HG02938 (cell line): ENCODE data around the gene ADARB1.

ENCODE experiments used
- ATAC-seq: cut with Tn5 transposase; IDR thresholded peaks from one replicate; pipeline ENCODE4 v1.9.1; 2021; ENCODE audit warnings: mild to moderate bottlenecking, moderate library complexity; ENCODE audit not compliant: unreplicated experiment

The ADARB1 gene

DNA sequence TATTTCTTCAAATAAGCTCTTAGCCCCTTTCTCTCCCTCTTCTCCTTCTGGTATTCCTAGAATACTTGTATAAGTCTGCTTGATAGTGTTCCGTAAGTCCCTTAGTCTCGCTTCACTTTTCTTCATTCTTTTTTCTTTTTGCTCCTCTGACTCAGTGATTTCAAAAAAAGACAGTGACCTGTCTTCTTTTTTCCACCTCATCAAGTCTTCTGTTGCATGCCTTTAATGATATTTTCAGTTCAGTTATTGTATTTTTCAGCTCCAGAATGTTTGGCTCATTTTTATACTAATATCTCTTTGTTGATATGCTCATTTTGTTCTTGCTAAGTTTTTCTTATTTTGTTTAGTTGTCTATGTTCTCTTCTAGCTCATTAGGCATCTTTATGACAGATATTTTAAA is 115.6 kb downstream of the ADARB1 start:
- ATAC-seq = no peak

DNA sequence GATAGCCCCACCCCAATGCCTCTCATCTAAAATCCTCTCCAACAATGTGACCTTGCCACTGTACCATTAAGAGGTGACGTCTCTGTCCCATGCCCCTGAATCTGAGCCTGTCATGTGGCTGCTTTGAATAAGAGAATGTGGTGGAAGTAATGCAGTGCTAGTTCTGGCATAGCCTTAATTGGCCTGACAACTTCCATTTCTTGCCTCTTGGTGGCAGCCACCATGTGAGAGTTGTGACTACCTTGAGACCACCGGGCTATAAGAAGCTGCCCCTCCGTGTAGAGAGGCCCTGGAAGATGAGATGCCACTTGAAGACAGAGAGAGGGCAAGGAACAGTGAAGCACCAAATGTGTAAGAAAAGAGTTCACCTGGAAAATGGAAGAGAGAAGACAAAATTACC is 118.0 kb downstream of the ADARB1 start:
- ATAC-seq = no peak

DNA sequence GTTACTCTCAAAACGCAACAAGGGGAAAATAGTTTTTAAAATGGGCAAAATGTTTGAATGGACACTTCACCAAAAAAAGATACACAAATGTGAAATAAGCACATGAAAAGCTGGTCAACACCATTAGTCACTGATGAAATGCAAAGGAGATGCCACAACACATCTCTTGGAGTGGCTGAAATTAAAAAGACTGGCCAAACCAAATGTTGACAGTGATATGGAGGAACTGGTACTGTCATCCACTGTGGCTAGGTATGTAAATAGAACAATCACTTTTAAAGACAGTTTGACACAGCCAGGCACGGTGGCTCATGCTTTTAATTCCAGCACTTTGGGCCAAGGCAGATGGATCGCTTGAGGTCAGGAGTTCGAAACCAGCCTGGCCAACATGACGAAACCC is 122.2 kb downstream of the ADARB1 start:
- ATAC-seq = no peak

DNA sequence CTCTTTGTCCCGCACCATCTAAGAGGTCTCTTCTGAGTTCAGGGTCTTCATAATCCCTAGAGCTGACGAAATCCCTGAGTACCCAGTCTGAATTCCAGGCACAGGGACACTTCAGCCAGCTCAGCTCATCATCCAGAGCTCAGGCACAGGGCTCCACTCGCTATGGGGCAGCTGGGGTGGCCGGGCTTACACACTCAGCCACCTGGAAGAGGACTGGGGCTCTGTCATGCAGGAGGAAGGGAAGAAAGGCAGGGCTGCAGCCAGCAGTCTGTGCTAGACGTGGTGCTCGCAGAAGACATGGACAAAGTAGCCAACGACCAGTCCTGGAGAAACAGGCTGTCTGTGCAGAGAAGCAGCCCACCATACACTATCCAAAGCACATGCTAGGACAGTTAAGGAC is 124.8 kb downstream of the ADARB1 start:
- ATAC-seq = no peak

DNA sequence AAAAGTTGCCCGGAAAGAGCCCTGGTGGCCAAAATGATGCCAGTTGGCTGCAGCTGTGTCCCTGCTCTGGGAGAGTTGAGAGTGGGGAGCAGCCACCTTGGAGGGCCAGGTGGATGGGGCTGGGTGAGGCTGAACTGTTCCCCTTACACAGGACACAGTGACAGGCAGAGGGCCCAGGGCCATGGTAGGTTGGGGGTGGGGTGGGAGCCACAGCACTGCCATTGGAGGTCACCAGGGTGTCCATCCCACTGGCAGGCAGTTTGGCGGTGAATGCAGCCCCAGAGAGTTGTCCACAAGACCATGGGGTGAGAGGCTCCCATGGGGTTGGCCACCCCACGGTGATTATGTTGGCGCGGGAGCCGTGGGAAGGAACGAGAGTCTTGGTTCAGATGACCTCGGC is 125.7 kb downstream of the ADARB1 start:
- ATAC-seq = no peak

DNA sequence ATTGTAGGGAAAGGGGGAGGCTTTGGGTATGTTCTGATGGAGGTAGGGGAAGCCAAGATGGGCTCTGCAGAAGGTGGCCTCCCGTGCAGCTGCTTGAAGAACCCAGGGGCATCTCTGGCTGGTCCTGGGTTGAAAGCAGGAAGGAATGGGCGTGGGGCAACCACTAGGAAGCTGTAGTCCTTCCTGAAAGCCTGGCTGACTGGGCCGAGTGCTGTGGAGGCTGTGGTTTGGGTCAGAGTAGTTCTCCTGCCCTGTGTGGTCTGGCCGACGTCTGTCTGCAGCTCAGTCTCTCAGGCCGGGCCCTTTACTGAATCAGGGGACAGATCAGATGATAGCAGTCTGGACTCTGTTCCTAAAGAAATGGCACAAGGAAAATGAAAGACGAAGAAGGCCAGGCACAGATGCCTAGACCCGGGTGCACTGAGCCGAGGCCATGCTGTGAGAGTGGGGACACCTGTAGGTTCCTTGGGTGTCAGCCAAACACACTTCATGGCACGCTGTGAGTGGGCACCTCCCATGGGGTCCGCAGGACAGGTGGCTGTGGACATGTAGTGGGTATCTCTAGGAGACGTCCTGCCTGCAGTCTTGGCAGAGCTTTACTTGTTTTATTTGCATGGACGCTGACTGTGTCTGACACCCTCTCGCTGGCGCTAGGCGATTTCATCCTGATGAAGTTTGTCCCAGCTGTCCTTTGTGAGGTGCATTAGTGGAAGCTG is 126.4 kb downstream of the ADARB1 start:
- no peak for ATAC-seq

DNA sequence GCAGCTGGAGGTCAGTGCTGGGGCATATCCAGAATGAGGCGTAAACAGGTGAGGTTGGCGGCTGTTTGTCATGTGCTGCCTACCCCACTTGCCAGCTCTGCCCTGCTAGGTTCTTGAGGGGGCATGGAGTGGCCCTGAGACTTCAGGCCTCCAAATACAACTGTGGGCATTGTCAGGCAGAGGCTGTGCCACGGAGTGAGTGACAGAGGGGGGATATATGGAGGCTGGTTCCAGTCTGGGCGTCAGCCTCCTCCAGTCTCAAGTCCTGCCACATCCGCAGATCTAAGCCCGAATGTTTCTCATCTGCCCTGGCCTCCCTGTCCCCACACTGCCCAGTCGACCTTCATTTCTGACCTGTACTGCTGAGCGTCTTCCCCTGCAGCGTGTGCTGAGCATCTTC is 128.0 kb downstream of the ADARB1 start:
- ATAC-seq = no peak

DNA sequence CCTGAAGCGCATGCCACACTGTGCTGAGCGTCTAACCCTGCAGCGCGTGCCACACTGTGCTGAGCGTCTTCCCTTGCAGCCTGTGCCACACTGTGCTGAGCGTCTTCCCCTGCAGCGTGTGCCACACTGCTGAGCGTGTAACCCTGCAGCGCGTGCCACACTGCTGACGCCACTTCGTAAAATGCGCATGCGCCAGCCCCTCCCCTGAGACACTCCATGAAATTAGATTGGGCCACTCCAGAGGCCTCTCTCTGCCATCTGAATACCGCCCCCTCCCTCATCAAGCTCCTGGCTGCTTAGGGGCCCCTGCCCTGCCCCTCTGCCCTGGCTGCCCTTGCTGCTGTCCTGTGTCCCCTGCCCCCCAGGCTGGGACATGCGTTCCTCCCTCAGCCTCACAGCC is 128.5 kb downstream of the ADARB1 start:
- no peak for ATAC-seq

DNA sequence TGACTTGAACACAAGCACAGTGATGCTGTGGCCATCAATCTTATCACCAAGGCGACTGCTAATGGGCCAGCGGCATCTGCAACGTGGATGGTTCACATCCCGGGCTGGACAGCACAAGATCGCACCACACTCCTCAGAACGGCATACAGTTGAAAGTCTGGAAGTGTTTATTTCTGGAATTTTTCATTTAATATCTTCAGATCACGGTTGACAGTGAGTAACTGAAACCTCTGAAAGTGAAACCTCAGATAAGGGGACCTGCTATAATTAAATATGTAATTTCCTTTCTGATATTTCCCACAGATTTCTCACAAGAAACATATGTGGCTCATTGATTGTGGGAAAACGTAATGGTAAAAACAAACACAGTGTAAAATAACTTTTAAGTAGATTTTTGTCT is 129.6 kb downstream of the ADARB1 start:
- no peak for ATAC-seq

DNA sequence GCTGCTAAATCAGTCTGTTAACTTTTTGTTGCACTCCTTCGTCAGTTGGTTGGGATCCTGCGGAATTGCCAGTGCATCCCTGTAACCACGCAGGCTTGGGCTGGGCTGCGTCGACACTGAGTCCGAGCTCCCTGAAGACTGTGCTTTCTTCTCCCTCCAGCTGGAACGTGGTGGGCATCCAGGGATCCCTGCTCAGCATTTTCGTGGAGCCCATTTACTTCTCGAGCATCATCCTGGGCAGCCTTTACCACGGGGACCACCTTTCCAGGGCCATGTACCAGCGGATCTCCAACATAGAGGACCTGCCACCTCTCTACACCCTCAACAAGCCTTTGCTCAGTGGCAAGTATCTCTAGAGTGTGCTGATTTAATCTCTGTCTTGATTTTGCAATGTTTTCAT is 130.0 kb downstream of the ADARB1 start:
- no peak for ATAC-seq

DNA sequence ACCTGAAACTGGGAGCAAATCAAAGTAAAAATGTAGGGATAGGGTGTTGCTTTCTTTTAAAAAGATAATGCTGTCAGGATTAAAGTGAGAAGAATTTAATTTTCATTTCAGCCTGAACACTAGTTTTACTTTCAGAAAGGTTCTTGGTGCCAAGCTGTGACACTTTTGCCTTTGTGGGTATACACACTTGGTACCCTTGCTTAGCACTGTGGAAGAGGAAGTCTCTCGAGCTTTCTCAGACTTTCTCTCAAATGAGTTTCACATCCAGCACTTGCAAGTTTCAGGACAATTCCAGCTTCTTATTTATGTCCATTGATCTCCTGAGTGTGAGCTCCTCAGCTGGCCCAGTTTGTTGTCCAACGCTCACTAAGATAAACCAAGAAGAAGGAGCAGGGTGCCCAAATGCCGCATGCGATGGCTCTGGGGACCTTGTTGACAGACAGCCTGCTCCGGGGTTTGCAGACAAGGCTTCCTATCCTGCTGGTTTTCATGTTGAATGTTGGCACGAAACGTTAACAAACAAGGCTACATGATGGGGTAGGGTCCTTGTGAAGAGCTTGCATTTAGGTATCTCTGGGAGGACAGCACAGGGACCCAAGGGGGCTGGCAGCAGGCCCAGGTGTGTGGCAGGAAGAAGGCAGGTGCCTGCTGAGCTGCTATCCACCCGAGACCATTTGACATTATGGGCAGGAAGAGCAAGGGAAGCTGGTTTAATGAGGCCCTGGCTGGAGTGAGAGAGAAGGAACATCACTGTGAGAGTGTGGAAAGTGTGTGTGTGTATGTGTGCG is 133.7 kb downstream of the ADARB1 start:
- ATAC-seq = no peak

DNA sequence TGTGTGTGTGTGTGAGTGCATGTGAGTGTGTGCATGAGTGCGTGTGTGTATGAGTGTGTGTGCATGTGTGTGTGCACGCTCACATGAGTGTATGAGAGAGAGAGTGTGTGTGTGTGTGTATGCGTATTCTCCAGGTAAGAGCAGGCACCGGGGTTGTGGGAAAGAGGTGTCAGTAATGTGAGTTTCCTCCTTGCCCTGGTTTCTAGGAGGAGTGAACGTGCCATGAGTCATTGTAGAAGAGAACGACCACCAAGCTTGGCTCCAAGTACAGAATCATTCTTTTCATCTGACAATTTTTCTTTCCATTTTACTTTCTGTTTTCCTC is 134.2 kb downstream of the ADARB1 start:
- no peak for ATAC-seq

DNA sequence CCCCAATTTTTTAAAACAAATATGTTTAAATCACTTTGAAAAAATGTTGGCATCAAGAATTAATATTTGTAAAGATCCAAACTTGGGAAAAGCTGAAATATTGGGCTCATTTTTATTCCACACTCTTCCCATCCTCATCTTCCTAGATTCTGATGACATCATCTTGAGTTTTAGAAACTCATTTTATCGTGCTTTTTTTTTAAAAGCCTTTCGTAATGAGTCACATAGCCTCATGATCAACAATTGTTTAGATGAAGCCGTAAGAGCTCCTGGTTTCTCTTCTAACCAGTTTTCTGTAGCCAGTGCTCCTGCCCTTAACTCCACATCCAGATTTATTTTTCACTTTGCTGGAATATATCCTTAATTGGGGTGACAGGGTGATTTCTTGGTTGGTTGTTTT is 134.7 kb downstream of the ADARB1 start:
- no peak for ATAC-seq

DNA sequence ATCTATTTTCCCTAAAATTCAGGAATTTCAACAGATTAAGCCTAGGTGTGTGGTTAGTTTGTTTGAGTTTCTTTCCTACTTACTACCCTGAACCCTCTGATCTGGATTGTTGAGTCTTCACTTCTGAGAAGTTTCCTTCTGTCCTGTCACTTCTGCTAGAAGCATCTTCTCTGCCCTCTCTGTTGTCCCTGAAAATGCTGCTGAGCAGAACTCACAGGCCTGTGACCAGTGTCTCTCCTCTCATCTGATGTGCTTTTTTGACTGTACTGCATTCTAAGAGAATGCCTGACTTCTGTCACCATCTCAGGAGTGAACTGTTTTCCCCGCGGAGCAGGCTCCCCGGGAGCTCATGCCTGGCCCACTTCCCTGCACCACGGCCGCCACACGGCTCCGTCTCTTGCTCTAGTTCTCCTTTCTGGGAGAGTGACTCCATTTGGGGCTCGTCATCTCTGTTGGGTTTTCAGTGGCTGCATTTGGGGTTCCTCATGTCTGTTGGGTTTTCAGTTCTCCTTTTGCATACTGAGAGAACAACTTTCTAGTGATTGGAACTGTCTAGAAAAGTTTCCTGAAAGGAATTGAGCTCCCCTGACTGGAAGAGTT is 135.4 kb downstream of the ADARB1 start:
- no peak for ATAC-seq

DNA sequence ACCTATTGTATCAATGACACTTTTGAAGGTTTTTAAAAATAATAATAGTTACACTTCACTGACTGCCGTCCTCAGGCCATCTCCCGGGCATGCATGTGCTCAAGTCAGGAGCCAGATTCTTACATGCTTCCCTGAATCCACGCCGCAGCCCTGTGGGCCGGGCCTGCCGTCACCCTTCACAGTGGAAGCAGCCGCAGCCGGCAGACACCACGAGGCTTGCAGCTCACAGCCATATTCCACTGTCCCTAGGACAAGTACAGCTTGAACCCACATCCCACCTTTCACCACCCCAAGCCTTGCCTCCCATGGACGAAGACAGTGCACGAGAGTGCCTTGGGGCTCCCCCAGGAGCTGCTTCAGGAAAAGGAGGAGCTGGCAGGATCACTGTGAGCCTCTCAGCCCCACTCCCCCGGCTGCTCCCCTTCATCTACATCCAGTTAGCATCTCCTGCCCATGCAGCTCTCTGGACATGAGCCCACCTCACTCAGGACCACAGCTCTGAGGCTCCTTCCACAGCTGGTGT is 136.1 kb downstream of the ADARB1 start:
- ATAC-seq = no peak

DNA sequence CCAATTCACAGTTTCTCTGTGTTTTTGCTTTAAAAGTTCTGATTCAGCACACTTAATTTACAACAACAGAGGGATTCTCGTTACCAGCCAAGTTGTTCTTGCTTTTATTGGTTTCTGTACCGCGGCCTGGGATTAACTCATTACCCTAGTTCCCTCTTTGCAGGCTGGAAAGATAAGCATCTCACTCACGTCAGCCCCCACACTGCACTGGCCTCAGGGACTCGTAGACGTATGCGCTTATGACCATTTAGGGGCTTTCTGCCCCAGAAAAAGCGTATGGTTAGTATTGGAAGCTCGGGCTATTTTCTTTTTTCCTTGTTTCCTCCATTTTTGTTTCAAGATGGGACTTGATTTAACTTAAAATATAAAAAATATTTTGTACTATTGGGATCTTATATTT is 137.3 kb downstream of the ADARB1 start:
- ATAC-seq = no peak

DNA sequence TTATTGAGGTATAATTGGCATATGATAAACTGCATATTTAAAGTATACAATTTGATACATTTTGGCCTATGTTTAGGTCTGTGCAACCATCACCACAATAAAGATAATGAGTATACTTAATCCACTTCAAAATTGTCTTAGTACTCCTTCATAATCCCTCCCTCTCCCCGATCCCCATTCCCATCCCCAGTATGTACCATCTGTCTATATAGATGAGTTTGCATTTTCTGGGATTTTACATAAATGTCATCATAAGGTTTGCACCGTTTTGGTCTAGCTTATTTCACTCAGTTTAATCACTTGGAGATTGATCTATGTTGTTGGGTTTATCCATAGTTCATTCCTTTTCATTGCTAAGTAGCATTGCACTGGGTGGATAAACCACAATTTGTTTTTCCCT is 139.0 kb downstream of the ADARB1 start:
- ATAC-seq = no peak

DNA sequence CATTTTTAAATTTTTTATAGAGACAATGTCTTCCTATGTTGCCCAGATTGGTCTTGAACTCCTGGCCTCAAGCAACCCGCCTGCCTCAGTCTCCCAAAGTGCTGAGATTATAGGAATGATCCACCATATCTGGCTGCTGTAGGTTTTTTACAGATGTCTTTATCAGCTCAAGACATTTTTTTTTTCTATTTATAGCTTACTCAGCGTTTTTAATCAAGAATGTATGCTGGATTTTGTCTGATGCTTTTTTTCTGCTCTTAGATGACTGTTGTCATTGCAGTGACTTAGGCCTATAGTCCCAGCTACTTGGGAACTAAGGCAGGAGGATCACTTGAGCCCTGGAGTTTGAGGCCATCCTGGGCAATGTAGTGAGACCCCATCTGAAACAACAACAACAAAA is 140.8 kb downstream of the ADARB1 start:
- ATAC-seq = no peak

DNA sequence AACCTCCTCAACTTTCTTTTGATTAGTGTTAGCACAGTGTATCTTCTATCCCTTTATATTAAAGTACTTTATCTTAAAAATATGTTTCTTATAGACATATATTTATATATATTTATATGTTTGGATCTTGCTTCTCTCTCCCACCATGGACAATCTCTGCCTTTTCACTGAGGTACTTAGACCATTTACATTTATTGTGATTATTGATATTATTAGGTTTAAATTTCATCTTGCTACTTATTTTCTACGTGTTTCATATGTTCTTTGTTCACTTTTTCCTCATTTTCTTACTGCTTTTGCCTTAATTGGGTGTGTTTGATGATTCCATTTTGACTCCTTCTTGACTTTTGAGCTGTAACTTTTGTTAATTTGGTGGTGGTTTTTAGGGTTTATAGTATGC is 142.6 kb downstream of the ADARB1 start:
- no peak for ATAC-seq

DNA sequence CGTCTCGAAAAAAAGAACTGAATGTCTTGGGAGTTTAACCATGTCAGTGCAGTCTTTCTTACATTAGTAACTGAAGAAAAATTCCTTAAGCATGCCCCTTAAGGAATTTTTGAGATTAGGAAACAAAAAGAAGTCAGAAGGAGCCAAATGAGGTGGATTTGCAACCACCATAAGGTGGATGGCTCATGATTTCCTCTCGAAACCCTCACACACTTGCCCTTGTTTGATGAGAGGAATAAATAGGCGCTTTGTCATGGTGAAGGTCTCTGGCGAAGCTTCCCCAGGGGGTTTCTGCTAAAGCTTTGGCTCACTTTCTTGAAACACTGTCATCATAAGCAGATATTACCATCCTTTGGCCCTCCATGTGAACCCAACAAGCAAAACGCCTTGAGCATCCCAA is 145.1 kb downstream of the ADARB1 start:
- no peak for ATAC-seq

DNA sequence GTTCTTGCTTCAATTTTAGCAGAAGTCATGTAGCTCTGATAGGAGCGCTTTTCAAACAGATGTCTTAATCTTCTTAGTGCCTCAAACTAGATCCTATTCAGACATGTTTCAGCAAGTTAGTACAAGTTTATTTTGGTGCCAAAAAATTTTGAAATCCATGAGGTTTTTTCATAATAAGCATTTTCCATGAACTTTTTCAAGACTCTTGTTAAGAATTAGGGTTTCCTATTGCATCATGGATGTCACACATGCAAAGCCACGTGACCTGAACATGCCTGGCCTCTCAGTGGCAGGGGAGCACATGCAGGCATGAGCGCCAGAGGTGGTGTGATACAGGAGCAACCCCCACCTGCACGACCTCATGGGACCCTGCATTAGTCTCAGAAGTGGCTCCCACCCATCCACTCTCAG is 145.7 kb downstream of the ADARB1 start:
- ATAC-seq = no peak
